NOMO-1 treated with DMSO at 0.1 percent for 48 hours (cell line): ENCODE data around the gene PRDM16.

Source experiments
- DNase-seq: peaks from one replicate; lab custom pipeline; 2025; ENCODE audit not compliant: unreplicated experiment; lab: John Stamatoyannopoulos, UW

The PRDM16 gene

GRCh38 chr1:3466366-3467075 lies 397.5 kb downstream of the PRDM16 start:
- DNase-seq, result no peak

DNA sequence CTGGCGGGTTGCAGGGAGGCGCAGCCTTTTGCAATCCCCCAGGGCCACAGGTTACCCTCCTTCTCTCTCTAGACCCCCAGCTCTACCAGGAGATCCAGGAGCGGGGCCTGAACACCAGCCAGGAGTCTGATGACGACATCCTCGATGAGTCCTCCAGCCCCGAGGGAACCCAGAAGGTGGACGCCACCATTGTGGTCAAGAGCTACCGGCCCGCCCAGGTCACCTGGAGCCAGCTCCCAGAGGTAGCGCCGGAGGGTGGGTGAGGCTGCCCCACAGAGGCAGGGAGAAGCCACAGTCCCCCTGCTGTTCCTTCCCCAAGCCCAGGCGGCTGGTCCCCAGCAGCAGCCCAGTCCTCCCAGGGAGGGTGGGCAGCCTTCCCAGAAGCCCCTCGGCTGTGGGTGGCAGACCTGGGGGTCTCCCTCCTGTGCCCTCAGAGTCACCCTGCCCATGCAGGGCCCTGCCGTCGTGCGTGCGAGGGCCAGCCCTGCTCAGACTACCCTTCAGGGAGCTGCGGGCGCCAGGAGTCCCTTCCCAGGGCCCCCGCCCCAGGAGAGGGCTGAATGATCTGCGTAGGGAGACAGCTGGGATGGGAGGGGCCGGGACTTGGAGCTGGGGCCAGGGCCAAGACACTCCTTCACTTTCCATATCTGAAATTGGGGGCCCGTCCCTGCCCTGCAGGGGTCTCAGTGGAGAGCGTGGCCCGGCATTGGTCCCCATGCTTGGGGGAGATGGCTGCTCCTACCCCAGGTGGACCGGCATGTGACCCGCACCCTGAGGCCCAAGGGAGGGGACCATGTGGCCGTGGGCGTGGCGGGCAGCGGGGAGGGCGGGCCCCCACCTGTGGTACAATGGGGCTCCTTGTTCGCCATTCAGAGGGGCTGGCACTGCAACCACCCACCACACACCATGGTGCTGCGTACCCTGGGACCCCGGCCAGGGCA lies 398.4 kb downstream of the PRDM16 start:
- DNase-seq, result no peak

- no peak for DNase-seq
Measured at GRCh38 chr1:3468236-3469103, 399.5 kb downstream of the PRDM16 start.

DNA sequence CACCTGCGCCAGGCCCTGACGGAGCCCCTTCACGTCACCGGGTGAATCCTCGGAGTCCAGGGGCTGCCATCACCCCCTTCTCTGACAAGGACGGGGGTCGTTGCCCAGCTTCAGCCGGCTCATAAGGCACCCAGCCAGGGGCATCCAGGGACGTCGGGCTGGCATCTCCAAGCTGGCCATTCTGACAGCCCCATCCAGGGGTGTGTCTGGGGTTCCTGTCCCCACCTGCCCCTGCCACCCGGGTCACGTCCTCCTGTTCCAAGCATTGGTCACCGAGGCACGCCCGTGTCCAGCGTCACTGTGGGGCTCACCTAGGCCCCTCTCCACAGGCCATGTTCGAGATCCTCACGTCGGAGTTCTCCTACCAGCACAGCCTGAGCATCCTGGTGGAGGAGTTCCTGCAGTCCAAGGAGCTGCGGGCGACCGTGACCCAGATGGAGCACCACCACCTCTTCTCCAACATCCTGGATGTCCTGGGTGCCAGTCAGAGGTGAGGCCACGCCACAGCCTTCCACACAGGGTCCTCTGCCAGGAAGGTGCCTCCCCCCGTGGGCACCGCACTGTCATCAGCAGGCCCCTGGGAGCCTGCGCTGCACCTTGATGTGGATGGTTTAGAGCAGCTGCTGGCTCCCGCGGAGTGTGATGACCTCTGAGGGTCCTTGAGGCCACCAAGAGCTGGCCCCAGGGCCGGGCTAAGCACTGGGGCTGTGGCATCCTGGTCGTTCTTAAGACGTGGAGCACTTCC lies 400.3 kb downstream of the PRDM16 start:
- DNase-seq, result no peak

- DNase-seq, result no peak
Measured at GRCh38 chr1:3469849-3470649, 401.0 kb downstream of the PRDM16 start.

- no peak for DNase-seq
Measured at GRCh38 chr1:3470650-3471355, 401.8 kb downstream of the PRDM16 start.

DNA sequence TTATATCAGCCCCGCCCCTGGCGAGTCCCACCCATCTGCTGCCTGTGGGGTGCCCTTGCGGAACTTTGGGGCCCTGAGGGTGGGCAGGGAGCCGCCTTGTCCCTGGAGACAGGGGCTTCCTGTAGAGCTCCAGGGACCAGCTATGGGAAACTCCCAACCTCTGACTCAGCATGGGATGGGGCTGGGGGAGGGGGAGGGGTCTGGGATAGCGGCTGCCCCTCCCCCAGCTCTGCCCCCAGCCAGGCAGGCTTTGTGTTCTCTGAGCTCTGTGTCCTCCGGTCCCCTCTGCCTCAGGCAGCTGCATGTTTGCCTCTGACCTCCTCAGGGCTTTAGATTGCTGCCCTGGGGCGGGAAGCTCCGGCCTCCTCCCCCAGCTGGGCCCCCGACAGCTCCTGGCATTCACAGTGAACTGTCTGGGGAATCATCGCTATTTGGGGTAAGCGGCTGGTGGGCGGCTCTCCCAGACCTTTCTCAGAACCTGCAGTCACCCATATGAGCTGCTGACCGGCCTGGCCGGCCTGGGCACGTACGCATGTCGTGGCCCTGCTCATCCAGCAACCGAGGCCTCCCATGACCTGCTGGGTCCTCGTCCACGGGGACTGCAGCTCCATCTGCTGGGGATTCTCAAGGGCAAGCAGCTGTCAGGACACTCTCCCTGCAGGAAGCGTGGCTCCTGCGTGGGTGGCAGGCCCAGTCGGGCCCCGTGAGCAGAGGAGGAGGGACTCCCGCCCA lies 402.5 kb downstream of the PRDM16 start:
- no peak for DNase-seq

DNA sequence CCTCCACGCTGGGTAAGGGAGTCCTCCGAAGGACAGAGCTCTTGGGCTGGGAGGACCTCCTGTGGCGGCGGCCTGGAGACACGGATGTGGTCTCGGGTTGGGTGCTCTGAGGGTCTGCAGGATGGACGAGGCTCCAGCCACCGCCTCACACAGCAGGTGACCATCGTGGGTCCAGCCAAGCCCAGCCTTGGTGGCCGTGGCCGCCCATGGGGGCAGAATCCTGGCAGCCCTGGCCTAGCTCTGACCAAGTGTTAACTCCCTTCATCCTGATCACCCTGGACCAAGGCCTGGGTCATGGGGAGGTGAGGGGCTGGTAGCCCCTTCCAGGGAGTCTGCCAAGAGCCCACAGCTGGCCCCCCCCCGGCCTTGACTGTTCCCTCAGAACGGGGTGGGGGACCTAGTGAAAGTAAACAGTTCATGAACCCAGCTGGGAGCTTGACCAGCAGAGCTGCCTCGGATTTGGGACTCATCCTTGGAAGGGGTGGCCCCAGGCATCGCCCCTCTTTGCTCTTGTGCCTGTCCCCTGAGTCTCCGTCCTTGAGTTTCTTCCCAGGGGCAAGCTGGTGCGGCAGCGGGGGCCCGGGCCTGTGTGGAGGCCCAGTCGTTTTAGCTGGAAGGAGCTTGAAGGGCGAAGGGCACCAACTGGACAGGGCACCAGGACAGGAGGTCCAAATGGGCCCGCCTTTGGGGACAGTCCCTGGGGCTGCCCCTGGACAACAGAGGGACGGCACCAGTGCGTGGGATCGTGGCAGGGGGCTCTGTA lies 403.3 kb downstream of the PRDM16 start:
- DNase-seq, result no peak

GRCh38 chr1:3472906-3473305 lies 403.9 kb downstream of the PRDM16 start:
- no peak for DNase-seq

DNA sequence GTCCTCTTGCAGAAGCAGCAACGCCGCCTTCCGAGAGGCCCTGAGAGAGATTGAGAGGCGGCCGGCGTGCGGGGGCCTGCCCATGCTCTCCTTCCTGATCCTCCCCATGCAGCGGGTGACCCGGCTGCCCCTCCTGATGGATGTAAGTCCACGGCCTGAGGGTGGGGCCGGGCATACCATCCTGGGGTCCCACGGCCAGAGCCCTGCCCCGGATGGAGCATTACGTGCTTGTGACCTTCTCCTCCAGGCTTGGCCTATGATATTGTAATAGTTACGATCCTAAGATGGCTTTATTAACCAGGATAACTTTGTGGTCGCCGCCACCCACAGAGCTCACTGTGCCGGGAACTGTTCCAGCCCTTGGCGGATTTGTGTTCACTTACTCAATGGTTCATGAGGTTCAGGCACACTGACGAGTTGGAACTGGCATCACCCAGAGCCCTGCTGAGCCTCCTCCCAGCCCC lies 404.4 kb downstream of the PRDM16 start:
- no peak for DNase-seq

DNA sequence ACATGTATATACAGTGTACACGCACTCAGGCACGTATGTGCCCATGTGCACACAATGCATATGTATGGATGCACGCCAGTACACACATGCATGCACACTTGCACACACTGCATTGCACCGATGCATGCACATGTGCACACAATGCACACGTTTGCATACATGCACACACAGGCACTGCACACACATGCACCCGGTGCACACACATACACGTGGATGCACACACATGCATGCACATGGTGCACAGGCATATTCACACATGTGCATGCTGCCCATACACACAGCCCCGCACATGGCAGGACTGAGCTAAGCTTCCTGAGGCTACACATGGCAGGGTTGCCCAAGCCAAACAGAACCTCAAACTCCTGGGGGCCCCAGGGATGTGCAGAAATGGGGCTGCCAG lies 405.0 kb downstream of the PRDM16 start:
- no peak for DNase-seq

DNA sequence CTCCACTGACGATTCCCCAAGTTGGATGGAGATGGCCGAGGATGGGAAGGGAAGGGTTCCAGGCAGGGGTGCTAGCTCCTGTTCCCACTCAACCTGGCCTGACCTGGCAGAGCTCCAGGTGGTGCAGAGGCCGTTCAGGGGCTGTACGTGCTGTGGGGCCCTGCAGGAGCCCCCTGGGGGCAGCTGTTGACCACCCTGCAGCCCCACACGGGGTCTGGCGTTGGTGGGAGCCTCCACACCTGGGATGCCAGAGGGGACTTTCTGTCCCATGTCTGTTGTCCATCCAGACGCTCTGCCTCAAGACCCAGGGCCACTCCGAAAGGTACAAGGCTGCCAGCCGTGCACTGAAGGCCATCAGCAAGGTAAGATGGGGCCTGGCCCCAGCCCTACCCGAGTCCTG lies 405.4 kb downstream of the PRDM16 start:
- no peak for DNase-seq

DNA sequence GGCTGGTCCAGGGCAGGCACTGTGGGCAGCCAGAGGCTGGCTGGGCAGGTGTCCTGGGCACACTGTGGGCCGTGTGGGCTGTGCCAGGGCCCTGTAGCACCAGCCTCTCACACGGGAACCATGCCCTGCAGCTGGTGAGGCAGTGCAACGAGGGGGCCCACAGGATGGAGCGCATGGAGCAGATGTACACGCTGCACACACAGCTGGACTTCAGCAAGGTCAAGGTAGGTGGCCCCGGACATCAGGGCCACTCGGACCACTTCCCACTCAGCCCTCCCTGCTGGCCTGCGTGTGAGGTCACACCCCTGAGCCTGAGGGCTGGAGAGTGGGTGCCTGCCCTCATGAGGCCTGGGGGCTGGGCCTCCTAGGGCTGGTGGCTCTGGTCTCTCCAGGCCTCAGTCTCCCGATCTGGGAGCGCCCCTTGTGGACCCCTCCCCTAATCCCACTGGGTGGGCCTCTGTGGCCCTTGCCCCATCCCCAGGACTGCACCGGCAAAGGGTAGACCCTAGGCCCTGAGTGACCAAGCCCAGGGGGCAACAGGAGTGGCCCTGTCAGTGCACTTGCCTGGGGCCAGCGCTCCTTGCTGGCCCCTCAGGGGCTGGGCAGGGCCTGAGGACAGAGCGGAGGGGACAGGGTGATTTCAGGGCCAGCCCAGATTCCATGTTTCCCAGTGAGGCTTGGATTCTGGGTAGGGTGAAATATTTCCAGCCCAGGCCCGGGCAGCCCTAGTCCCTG lies 407.0 kb downstream of the PRDM16 start:
- DNase-seq, result no peak

- no peak for DNase-seq
Measured at GRCh38 chr1:3476666-3477065, 407.7 kb downstream of the PRDM16 start.

DNA sequence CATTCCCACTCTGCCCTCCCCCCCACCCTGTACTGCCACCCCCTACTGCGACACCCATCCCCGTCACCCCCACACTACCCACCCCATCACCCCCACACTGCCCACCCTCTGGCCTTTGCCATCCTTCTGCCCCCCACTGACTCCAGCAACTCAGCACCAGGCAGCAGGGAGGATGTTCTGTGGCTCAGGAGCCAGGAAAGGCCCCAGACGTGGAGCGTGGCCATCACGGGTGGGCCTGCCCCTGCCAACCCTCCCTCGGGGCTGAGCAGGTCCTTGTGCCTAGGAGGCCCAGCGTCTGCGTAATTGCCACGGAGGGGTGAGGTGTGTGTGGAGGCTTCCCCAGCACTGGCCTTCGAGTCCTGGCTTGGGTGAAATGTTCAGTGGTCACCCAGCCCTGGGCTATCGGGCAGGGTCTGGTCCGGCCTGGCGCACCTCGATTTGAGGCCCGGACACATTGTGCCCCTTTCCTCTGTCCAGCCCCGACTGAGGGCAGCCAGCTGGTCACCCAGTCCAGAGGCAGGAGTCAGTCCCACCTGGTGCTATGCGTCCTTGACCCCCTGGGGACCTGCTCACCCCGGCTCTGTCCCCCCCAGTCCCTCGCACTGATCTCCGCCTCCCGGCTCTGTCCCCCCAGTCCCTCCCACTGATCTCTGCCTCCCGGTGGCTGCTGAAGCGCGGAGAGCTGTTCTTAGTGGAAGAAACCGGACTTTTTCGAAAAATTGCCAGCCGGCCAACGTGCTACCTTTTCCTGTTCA lies 408.4 kb downstream of the PRDM16 start:
- no peak for DNase-seq

GRCh38 chr1:3478187-3478586 lies 409.2 kb downstream of the PRDM16 start:
- no peak for DNase-seq
